ENCODE data around the gene SMIM45.

The SMIM45 gene

DNA sequence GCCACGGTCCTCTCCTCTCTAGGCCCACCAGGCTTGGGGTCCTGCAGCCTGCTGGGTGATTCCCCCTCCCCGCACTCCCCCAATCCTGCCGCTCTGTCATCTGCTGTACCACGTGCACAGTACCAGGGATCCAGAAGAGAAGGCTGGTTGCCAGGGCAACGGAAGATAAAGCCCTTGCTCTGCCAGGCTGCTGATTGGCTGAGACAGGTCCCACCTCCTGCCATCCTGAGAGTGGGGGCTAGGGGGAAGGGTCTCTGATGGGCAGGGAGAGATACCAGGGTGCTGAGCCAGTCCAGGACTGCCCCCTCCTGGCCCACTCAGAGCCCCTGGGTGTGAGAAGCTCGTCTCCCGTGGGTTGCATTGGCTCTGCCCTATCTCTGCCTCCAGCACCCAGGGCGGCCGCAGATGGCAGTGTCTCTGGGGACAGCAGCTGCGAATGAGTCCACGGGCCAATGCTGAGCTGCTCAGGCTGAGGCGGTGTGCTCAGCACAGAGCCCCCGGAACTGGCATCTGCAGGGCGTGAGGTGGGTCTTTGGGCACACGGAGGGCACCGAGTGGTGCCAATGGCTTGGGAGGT, at the start of gene SMIM45:
SMIM45 (plus strand) TSS at position 253 of the 577 bp plus-strand sequence.
- H3K27me3 Mint-ChIP-seq (ENCODE audit: insufficient read depth, unreplicated experiment) = no peaks in the 10 kb centered on the region
- no peaks in the 10 kb centered on the region for H3K36me3 Mint-ChIP-seq (ENCODE audit: insufficient read depth, unreplicated experiment)
- H3K4me1 Mint-ChIP-seq (ENCODE audit: insufficient read depth, unreplicated experiment) = no peaks in the 10 kb centered on the region
- no peak for DNase-seq (ENCODE audit: unreplicated experiment)
- ChIA-PET POLR2A (interaction anchor here (0.6 to 1.2 kb wide), 2 partner anchors 152 to 263 kb away, joined by 3 to 4 read pairs; partner anchors contain the start of genes CCDC134 and SNU13), CTCF (interaction anchor here (1.0 kb wide), 1 partner anchor 124 kb away, joined by 3 read pairs; no protein-coding TSS in a partner anchor)
- TF ChIP-seq, protein P1, sequence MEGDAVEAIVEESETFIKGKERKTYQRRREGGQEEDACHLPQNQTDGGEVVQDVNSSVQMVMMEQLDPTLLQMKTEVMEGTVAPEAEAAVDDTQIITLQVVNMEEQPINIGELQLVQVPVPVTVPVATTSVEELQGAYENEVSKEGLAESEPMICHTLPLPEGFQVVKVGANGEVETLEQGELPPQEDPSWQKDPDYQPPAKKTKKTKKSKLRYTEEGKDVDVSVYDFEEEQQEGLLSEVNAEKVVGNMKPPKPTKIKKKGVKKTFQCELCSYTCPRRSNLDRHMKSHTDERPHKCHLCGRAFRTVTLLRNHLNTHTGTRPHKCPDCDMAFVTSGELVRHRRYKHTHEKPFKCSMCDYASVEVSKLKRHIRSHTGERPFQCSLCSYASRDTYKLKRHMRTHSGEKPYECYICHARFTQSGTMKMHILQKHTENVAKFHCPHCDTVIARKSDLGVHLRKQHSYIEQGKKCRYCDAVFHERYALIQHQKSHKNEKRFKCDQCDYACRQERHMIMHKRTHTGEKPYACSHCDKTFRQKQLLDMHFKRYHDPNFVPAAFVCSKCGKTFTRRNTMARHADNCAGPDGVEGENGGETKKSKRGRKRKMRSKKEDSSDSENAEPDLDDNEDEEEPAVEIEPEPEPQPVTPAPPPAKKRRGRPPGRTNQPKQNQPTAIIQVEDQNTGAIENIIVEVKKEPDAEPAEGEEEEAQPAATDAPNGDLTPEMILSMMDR (IDR thresholded peaks at IDR 0.05; ENCODE audit: unreplicated experiment) = no peak
- intact Hi-C loops (cut with micrococcal nuclease) = no loop called here
- no TSS peak for BruUV-seq (replicated peaks)
- no peak within 1 kb of the TSS for H3K27ac Mint-ChIP-seq (ENCODE audit: low read depth, unreplicated experiment)
- H3K4me3 Mint-ChIP-seq (ENCODE audit: unreplicated experiment) = no peak within 1 kb of the TSS
- H3K9me3 Mint-ChIP-seq (ENCODE audit: unreplicated experiment) = no peaks in the 10 kb centered on the region

DNA sequence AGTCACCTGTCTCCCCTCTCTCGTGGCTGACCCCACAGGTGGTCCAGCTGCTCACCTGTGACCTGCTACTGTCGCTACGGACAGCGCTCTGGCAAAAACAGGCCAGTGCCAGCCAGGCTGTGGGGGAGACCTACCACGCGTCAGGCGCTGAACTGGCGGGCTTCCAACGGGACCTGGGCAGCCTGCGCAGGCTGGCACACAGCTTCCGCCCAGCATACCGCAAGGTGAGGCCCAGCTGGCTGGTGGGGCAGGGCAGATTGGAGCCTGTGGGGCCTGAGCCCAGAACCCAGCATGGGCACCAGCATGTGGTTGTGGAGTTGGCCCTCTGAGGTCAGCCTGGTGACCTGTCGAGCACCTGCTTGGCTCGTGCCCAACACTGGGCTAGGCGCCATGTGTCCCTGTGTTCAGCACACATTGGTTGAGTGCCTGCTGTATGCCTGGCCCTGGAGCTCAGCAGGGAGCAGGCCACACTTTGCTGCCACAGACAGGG, 49.0 kb upstream of the SMIM45 start:
- intact Hi-C loops (cut with micrococcal nuclease) = no loop called here
- DNase-seq (ENCODE audit: unreplicated experiment) = no peak
- ChIA-PET POLR2A (interaction anchor here (0.7 to 1.4 kb wide), 2 partner anchors 10 to 41 kb away, joined by 3 read pairs; no protein-coding TSS in a partner anchor), CTCF (interaction anchor here (0.7 to 1.5 kb wide), 3 partner anchors 38 to 206 kb away, joined by 3 to 8 read pairs (median 3); no protein-coding TSS in a partner anchor)
- no TSS peak for BruUV-seq (replicated peaks)
- Mint-ChIP-seq H3K27ac (ENCODE audit: low read depth, unreplicated experiment) (no peak overlapping the region), H3K27me3 (ENCODE audit: insufficient read depth, unreplicated experiment) (no peaks in the 10 kb centered on the region), H3K4me1 (ENCODE audit: insufficient read depth, unreplicated experiment) (no peaks in the 10 kb centered on the region), H3K4me3 (ENCODE audit: unreplicated experiment) (no peak overlapping the region), H3K36me3 (ENCODE audit: insufficient read depth, unreplicated experiment) (peaks cover 54% of the 10 kb centered on the region), H3K9me3 (ENCODE audit: unreplicated experiment) (no peaks in the 10 kb centered on the region)
- TF ChIP-seq, protein P1 (IDR thresholded peaks at IDR 0.05; ENCODE audit: unreplicated experiment) = no peak

DNA sequence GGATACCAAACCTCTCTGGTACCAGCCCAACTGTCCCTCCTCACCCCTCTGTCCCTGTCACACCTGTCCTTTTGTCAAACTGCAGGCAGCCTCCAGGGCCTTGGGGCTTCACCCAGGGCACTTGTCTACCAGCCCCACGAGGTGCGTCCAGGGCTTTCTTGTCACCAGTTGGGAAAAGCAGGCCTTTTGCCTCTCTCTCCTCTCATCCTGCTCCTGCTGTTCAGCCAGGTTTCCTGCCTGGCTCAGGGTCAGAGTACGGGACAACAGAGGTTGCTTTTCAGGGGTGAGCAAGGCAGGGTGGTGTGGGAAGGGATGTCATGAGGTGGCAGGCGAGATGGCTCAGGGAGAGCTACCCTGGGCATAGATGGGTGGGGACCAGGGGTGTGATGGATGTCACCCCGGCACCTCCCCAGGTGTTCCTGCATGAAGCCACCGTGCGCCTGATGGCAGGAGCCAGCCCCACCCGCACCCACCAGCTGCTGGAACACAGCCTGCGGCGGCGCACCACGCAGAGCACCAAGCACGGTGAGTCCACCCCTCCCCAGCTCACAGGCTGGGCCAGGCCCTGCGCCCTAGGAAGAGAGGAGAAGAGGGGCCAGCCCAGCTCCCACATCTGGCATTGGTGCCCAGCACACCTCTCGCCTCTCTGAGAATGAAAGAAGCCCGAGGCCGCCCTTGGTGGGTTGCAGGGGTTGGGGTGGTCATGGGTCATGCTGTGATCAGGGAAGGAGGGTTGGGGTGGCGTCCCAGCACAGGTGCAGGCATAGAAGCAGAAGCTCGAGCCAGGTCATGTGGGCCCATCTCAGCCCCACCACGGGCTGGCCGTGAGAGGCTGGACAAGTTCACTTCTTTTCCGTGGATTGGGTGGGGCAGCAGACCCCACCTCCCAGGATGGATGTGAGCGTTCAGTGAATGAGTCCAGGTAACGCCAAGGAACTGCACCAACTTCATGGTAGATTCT, 47.2 kb upstream of the SMIM45 start:
- POLR2A ChIA-PET = interaction anchor here (0.7 kb wide), 1 partner anchor 15 kb away, joined by 3 read pairs; no protein-coding TSS in a partner anchor
- H3K27ac Mint-ChIP-seq (ENCODE audit: low read depth, unreplicated experiment) = no peak overlapping the region

More for the DNA sequence above, 47.2 kb upstream of the SMIM45 start:
- TF ChIP-seq, protein P1 (IDR thresholded peaks at IDR 0.05; ENCODE audit: unreplicated experiment) = no peak
- BruUV-seq (replicated peaks) = no TSS peak
- H3K27me3 Mint-ChIP-seq (ENCODE audit: insufficient read depth, unreplicated experiment) = no peaks in the 10 kb centered on the region
- no peak overlapping the region for H3K4me3 Mint-ChIP-seq (ENCODE audit: unreplicated experiment)
- intact Hi-C loops (cut with micrococcal nuclease) = no loop called here
- H3K4me1 Mint-ChIP-seq (ENCODE audit: insufficient read depth, unreplicated experiment) = no peaks in the 10 kb centered on the region
- no peaks in the 10 kb centered on the region for H3K9me3 Mint-ChIP-seq (ENCODE audit: unreplicated experiment)
- no peak for DNase-seq (ENCODE audit: unreplicated experiment)
- peaks cover 36% of the 10 kb centered on the region for H3K36me3 Mint-ChIP-seq (ENCODE audit: insufficient read depth, unreplicated experiment)
- CTCF ChIA-PET = no interaction called here
